ENCODE data around the gene ZNF672.

DNA sequence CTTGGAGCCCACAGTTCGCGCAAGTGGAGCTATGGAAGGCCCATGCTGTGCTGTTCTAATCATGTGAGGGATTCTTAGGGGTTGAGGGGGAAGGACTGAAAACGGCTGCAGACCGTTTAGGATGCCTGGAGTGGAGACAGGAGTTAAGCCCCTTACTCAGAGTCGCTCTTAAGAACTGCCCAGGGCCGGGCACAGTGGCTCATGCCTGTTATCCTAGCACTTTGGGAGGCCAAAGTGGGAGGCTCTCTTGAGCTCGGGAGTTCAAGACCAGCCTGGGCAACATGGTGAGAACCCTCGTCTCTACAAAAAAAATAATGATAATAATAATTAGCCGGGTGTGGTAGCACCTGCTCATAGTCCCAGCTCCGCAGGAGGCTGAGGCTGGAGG lies 1.1 kb downstream of the ZNF672 start:
- TF ChIP-seq EZH2 (IDR thresholded peaks at IDR 0.05; ENCODE audit: insufficient read depth, poor library complexity, severe bottlenecking) (no peak), EZH2phosphoT487 (IDR thresholded peaks at IDR 0.05; ENCODE audit: insufficient read depth, low read depth) (no peak)

All from GM23248 (cell line).